ENCODE data around the gene KRT81.

KRT81 gene

GRCh38 chr12:52263761-52264434 is 27.4 kb downstream of the KRT81 start:
- H3F3A ChIP-seq (ENCODE audit: control insufficient read depth, insufficient read depth): no peaks in the 10 kb centered on the region
- no peaks in the 10 kb centered on the region for H3K36me3 ChIP-seq (ENCODE audit: control insufficient read depth, low read length)
- no peak overlapping the region for H3K4me3 ChIP-seq (ENCODE audit: low read length)
- peaks cover 7% of the 10 kb centered on the region for H3K27me3 ChIP-seq (ENCODE audit: control insufficient read depth, low read length)
- H4K20me1 ChIP-seq (ENCODE audit: control insufficient read depth, insufficient read depth, low read depth, low read length): no peaks in the 10 kb centered on the region
- no peak overlapping the region for H3K4me2 ChIP-seq (ENCODE audit: low read length)
- H3K79me2 ChIP-seq (ENCODE audit: control insufficient read depth, low read length): no peaks in the 10 kb centered on the region
- TF ChIP-seq CTCF (IDR thresholded peaks at IDR 0.05; ENCODE audit: low read depth, low read length, poor library complexity, severe bottlenecking): no peak
- TF ChIP-seq EZH2phosphoT487 (IDR thresholded peaks at IDR 0.05; ENCODE audit: borderline replicate concordance, low read length): no peak
- no peaks in the 10 kb centered on the region for H3K9me2 ChIP-seq (replicated peaks; ENCODE audit: control insufficient read depth, low read length)
- no peaks in the 10 kb centered on the region for H3K9me3 ChIP-seq (ENCODE audit: control insufficient read depth, insufficient read depth, low read length)
- no peak overlapping the region for H3K27ac ChIP-seq (ENCODE audit: low read depth, low read length)
- no peaks in the 10 kb centered on the region for H3K4me1 ChIP-seq (ENCODE audit: control insufficient read depth, low read length)

GRCh38 chr12:52262286-52262685 is 29.0 kb downstream of the KRT81 start:
- TF ChIP-seq EZH2phosphoT487 (IDR thresholded peaks at IDR 0.05; ENCODE audit: borderline replicate concordance, low read length): no peak
- no peak for TF ChIP-seq CTCF (IDR thresholded peaks at IDR 0.05; ENCODE audit: low read depth, low read length, poor library complexity, severe bottlenecking)
- H3K36me3 ChIP-seq (ENCODE audit: control insufficient read depth, low read length): no peaks in the 10 kb centered on the region
- H3K9me2 ChIP-seq (replicated peaks; ENCODE audit: control insufficient read depth, low read length): no peaks in the 10 kb centered on the region

GRCh38 chr12:52261208-52261484 is 30.2 kb downstream of the KRT81 start:
- no peak overlapping the region for H3K27ac ChIP-seq (ENCODE audit: low read depth, low read length)
- no peak for TF ChIP-seq CTCF (IDR thresholded peaks at IDR 0.05; ENCODE audit: low read depth, low read length, poor library complexity, severe bottlenecking)
- no peaks in the 10 kb centered on the region for H3K9me2 ChIP-seq (replicated peaks; ENCODE audit: control insufficient read depth, low read length)
- H4K20me1 ChIP-seq (ENCODE audit: control insufficient read depth, insufficient read depth, low read depth, low read length): no peaks in the 10 kb centered on the region
- peaks cover 7% of the 10 kb centered on the region for H3K27me3 ChIP-seq (ENCODE audit: control insufficient read depth, low read length)
- H3F3A ChIP-seq (ENCODE audit: control insufficient read depth, insufficient read depth): no peaks in the 10 kb centered on the region
- H3K4me1 ChIP-seq (ENCODE audit: control insufficient read depth, low read length): no peaks in the 10 kb centered on the region
- no peaks in the 10 kb centered on the region for H3K36me3 ChIP-seq (ENCODE audit: control insufficient read depth, low read length)
- H3K79me2 ChIP-seq (ENCODE audit: control insufficient read depth, low read length): no peaks in the 10 kb centered on the region
- H3K4me2 ChIP-seq (ENCODE audit: low read length): no peak overlapping the region
- H3K4me3 ChIP-seq (ENCODE audit: low read length): no peak overlapping the region
- no peaks in the 10 kb centered on the region for H3K9me3 ChIP-seq (ENCODE audit: control insufficient read depth, insufficient read depth, low read length)

More at GRCh38 chr12:52262286-52262685, 29.0 kb downstream of the KRT81 start:
- H3K9me3 ChIP-seq (ENCODE audit: control insufficient read depth, insufficient read depth, low read length): no peaks in the 10 kb centered on the region
- H3K27me3 ChIP-seq (ENCODE audit: control insufficient read depth, low read length): peaks cover 7% of the 10 kb centered on the region
- no peak overlapping the region for H3K4me2 ChIP-seq (ENCODE audit: low read length)
- H3F3A ChIP-seq (ENCODE audit: control insufficient read depth, insufficient read depth): no peaks in the 10 kb centered on the region
- no peaks in the 10 kb centered on the region for H3K79me2 ChIP-seq (ENCODE audit: control insufficient read depth, low read length)
- no peak overlapping the region for H3K4me3 ChIP-seq (ENCODE audit: low read length)
- H4K20me1 ChIP-seq (ENCODE audit: control insufficient read depth, insufficient read depth, low read depth, low read length): no peaks in the 10 kb centered on the region
- H3K27ac ChIP-seq (ENCODE audit: low read depth, low read length): no peak overlapping the region
- no peaks in the 10 kb centered on the region for H3K4me1 ChIP-seq (ENCODE audit: control insufficient read depth, low read length)

All from DOHH2 (cell line).